ENCODE data around the gene BMP7. TPM values are rescaled to one million over a fixed set of nuclear protein-coding genes. Genes with fewer than 3 reads are reported as not detected.

The BMP7 gene
- total and polyA plus RNA-seq, 2 of the 8 experiments (the other 6 are each of a cell fraction or from before 2014, with no cell fraction given) = 9.2 to 14.7 TPM

- Histone ChIP-seq H3K4me2 (ENCODE audit: insufficient read depth in 1 of 2, low read depth in 2 of 2, low read length in 2 of 2) (no peak overlapping the region), H3K56ac (replicated peaks; ENCODE audit: insufficient read length, low read depth, low read length) (no peak overlapping the region), H2BK12ac (ENCODE audit: low read depth, low read length) (no peak overlapping the region), H3K9me3 (ENCODE audit: insufficient read depth in 2 of 2, low read depth in 1 of 2, low read length in 1 of 2) (no peaks in the 10 kb centered on the region), H4K5ac (ENCODE audit: insufficient read length, low read depth, low read length) (no peak overlapping the region), H3K4me1 (replicated peaks in 1 of 4; ENCODE audit: control insufficient read depth in 3 of 4, insufficient read depth in 4 of 4, low read length in 3 of 4) (peaks cover 0 to 2% (median under 1%) of the 10 kb centered on the region in 4 experiments; a peak in 3 of 7 replicates), H3K36me3 (ENCODE audit: control insufficient read depth in 2 of 4, insufficient read depth in 4 of 4, low read length in 3 of 4) (peaks cover 0 to 8% (median 0%) of the 10 kb centered on the region in 4 experiments; a peak in 2 of 8 replicates), H3K23me2 (ENCODE audit: low read depth, low read length) (no peaks in the 10 kb centered on the region), H4K20me1 (replicated peaks in 1 of 2; ENCODE audit: control insufficient read depth in 1 of 2, insufficient read depth in 2 of 2, low read length in 2 of 2) (no peaks in the 10 kb centered on the region), H2BK5ac (ENCODE audit: low read depth, low read length) (no peak overlapping the region), H2AK5ac (ENCODE audit: low read depth, low read length) (no peak overlapping the region), H4K8ac (ENCODE audit: extremely low read depth, insufficient read depth, low read length) (no peak overlapping the region), H3K79me2 (ENCODE audit: control insufficient read depth in 1 of 2, insufficient read depth in 2 of 2, low read length in 2 of 2) (no peaks in the 10 kb centered on the region), H2BK15ac (ENCODE audit: low read length) (no peak overlapping the region), H3K9ac (replicated peaks in 1 of 4; ENCODE audit: extremely low read depth in 1 of 4, low read depth in 3 of 4, low read length in 3 of 4) (no peak overlapping the region), H3K27me3 (replicated peaks in 1 of 4; ENCODE audit: control insufficient read depth in 3 of 4, extremely low read depth in 1 of 4, insufficient read depth in 3 of 4, low read length in 3 of 4) (no peaks in the 10 kb centered on the region), H3K14ac (ENCODE audit: insufficient read length) (no peak overlapping the region), H3K79me1 (ENCODE audit: low read depth, low read length) (no peaks in the 10 kb centered on the region), H3K27ac (ENCODE audit: low read depth, low read length) (no peak overlapping the region), H3K4ac (replicated peaks; ENCODE audit: insufficient read length, low read depth, low read length) (no peak overlapping the region), H2BK120ac (replicated peaks; ENCODE audit: low read depth, low read length) (no peak overlapping the region), H3K23ac (ENCODE audit: insufficient read length) (no peak overlapping the region), H3K4me3 (ENCODE audit: extremely low read depth in 1 of 4, insufficient read depth in 2 of 4, low read depth in 3 of 4, low read length in 4 of 4) (no peak overlapping the region), H3K18ac (ENCODE audit: extremely low read depth, low read length) (no peak overlapping the region), H2BK20ac (ENCODE audit: low read length) (no peak overlapping the region), H4K91ac (replicated peaks; ENCODE audit: insufficient read length, low read length) (no peak overlapping the region), H2AFZ (ENCODE audit: low read length) (no peak overlapping the region)
- WGBS, 2 experiments (ENCODE audit: extremely low coverage in 1 of 2, insufficient coverage in 1 of 2, insufficient read length in 1 of 2, insufficient replicate concordance in 2 of 2, low coverage in 1 of 2, low lambda C conversion rate in 2 of 2, missing lambda C conversion rate in 1 of 2) = 85% methylated on average over 15 of the region's 15 CpGs; no CpG with 5 or more reads in 1 of the 2 experiments
- DNase-seq (ENCODE audit: low read depth in 1 of 2, low spot score in 2 of 2) (no peak), FAIRE-seq (no peak)
- TF ChIP-seq YY1 (IDR thresholded peaks at IDR 0.05; ENCODE audit: low read depth, low read length) (no peak), BRCA1 (IDR thresholded peaks at IDR 0.05; ENCODE audit: low read depth, low read length) (no peak), KDM5A (IDR thresholded peaks at IDR 0.05; ENCODE audit: low read length) (no peak), NRF1 (IDR thresholded peaks at IDR 0.05; ENCODE audit: low read depth, low read length) (no peak), CEBPB (IDR thresholded peaks at IDR 0.05; ENCODE audit: low read depth, low read length) (no peak)
- POLR2A ChIA-PET (ENCODE audit: partially characterized antibody) = no interaction called here
- CTCF ChIA-PET (ENCODE audit: partially characterized antibody) = interaction anchor here (1.6 to 1.7 kb wide), 2 partner anchors 82 to 160 kb away, joined by 6 read pairs; no protein-coding TSS in a partner anchor
Measured at GRCh38 chr20:57173041-57173440, 93.4 kb downstream of the BMP7 start.

Measured in H1 (cell line).